Upper lobe of right lung (tissue), 1 donor: ENCODE results near the gene SH3BP2. TPM values are rescaled to one million over a fixed set of nuclear protein-coding genes. Genes with fewer than 3 reads are reported as not detected.

Experiments
- ATAC-seq: fragments of 200-7000 bp; cut with Tn5 transposase; one replicate; pipeline ENCODE4 v1.9.1; 2020; ENCODE audit warnings: mild to moderate bottlenecking, moderate library complexity
- DNase-seq: peaks from one replicate; pipeline ENCODE4 v3.0.0-alpha.2; 2020
- H3K27ac ChIP-seq: fragments of 200-600 bp; one replicate; pipeline ENCODE4 v1.8.0; 2022
- H3K27me3 ChIP-seq: fragments of 200-600 bp; one replicate; pipeline ENCODE4 v1.8.0; 2022; ENCODE audit warnings: mild to moderate bottlenecking
- H3K36me3 ChIP-seq: fragments of 200-600 bp; one replicate; pipeline ENCODE4 v1.8.0; 2022
- H3K4me1 ChIP-seq: fragments of 200-600 bp; one replicate; pipeline ENCODE4 v1.8.0; 2022
- H3K4me3 ChIP-seq: fragments of 200-600 bp; one replicate; pipeline ENCODE4 v1.8.0; 2022; ENCODE audit warnings: mild to moderate bottlenecking
- H3K9me3 ChIP-seq: fragments of 200-600 bp; one replicate; pipeline ENCODE4 v1.8.0; 2022
- CTCF ChIP-seq: fragments of 200-600 bp; IDR thresholded peaks from one replicate; pipeline ENCODE4 v1.8.0; 2022; ENCODE audit warnings: antibody characterized with exemption
- intact Hi-C: fragments of 100-400 bp; cut with DNase I; formaldehyde crosslinking; loops from one replicate; pipeline ENCODE4 v1.11.0; 2022
- total RNA-seq: library from RNA; stranded (reverse); fragmentation: NEBNext Ultra II Directional; extraction: Animal tissue kit (Norgen Biotek cat#: 25700); gene quantifications from one replicate; pipeline ENCODE4 v1.2.1, GENCODE V29; 2021
- donor health status: DM: no; HTN: yes; CAD: no; lungs with severe emphysema.

Gene SH3BP2
- total RNA-seq, 1 donor from 2014 or later: 99.0 TPM

GRCh38 chr4:2868877-2869487 is 76.1 kb downstream of the SH3BP2 start:
- H3K27ac ChIP-seq: peak overlapping the region; percentile 75
- no peak for TF ChIP-seq CTCF
- H3K4me1 ChIP-seq: peaks cover 91% of the 10 kb centered on the region
- intact Hi-C loops: no loop called here
- H3K9me3 ChIP-seq: no peaks in the 10 kb centered on the region
- peak overlapping the region; percentile 6 for H3K4me3 ChIP-seq
- H3K36me3 ChIP-seq: no peaks in the 10 kb centered on the region
- no peaks in the 10 kb centered on the region for H3K27me3 ChIP-seq
- DNase-seq: no peak
- ATAC-seq: no peak

GRCh38 chr4:2869659-2870058 is 76.8 kb downstream of the SH3BP2 start:
- DNase-seq: no peak
- ATAC-seq: no peak
- peaks cover 90% of the 10 kb centered on the region for H3K4me1 ChIP-seq
- no peaks in the 10 kb centered on the region for H3K9me3 ChIP-seq
- no peaks in the 10 kb centered on the region for H3K27me3 ChIP-seq
- TF ChIP-seq CTCF: no peak
- peak overlapping the region; percentile 9 for H3K27ac ChIP-seq
- H3K36me3 ChIP-seq: no peaks in the 10 kb centered on the region
- intact Hi-C loops: no loop called here
- no peak overlapping the region for H3K4me3 ChIP-seq

GRCh38 chr4:2870082-2870481 is 77.2 kb downstream of the SH3BP2 start:
- TF ChIP-seq CTCF: no peak
- Histone ChIP-seq H3K9me3 (no peaks in the 10 kb centered on the region), H3K27ac (peak overlapping the region; percentile 9), H3K36me3 (no peaks in the 10 kb centered on the region), H3K4me3 (no peak overlapping the region), H3K27me3 (no peaks in the 10 kb centered on the region), H3K4me1 (peaks cover 90% of the 10 kb centered on the region)
- ATAC-seq (no peak), DNase-seq (no peak)
- intact Hi-C loops: no loop called here

GRCh38 chr4:2871466-2871865 is 78.6 kb downstream of the SH3BP2 start:
- H3K4me1 ChIP-seq: peaks cover 79% of the 10 kb centered on the region

GRCh38 chr4:2871911-2872310 is 79.0 kb downstream of the SH3BP2 start:
- DNase-seq (no peak), ATAC-seq (peak; percentile 44)
- peaks cover 13% of the 10 kb centered on the region for H3K36me3 ChIP-seq
- intact Hi-C loops: no loop called here
- H3K27me3 ChIP-seq: no peaks in the 10 kb centered on the region
- H3K4me1 ChIP-seq: peaks cover 74% of the 10 kb centered on the region
- H3K4me3 ChIP-seq: no peak overlapping the region
- TF ChIP-seq CTCF: no peak
- no peaks in the 10 kb centered on the region for H3K9me3 ChIP-seq
- peak overlapping the region; percentile 31 for H3K27ac ChIP-seq

More at GRCh38 chr4:2871466-2871865, 78.6 kb downstream of the SH3BP2 start:
- Histone ChIP-seq H3K27ac (peak overlapping the region; percentile 31), H3K9me3 (no peaks in the 10 kb centered on the region), H3K27me3 (no peaks in the 10 kb centered on the region), H3K36me3 (peaks cover 9% of the 10 kb centered on the region), H3K4me3 (no peak overlapping the region)
- ATAC-seq: no peak
- intact Hi-C loops: no loop called here
- no peak for DNase-seq
- TF ChIP-seq CTCF: no peak

- H3K9me3 ChIP-seq: no peaks in the 10 kb centered on the region
- no peak for ATAC-seq
- peaks cover 62% of the 10 kb centered on the region for H3K4me1 ChIP-seq
- H3K27ac ChIP-seq: no peak overlapping the region
- no peaks in the 10 kb centered on the region for H3K27me3 ChIP-seq
- no peak overlapping the region for H3K4me3 ChIP-seq
- intact Hi-C loops: no loop called here
- H3K36me3 ChIP-seq: peaks cover 23% of the 10 kb centered on the region
- no peak for TF ChIP-seq CTCF
- no peak for DNase-seq
These were observed 80.4 kb downstream of the SH3BP2 start for GRCh38 chr4:2873329-2873728.
